Activated T-helper 1 cell treated with anti-CD3 and anti-CD28 coated beads, Interleukin-2, amount 50 U/mL, for 16 hours (primary cell): ENCODE measurements around the gene CTDSP2.
"Not testable (repeated sequence)": the region's sequence is repeated elsewhere in the genome, so short reads cannot be mapped to it uniquely, and the experiment has no call there.

Experiments used
- DNase-seq, 2 donors: peaks; one replicate each; pipeline ENCODE4 v3.0.0-alpha.2; 2020; ENCODE audit warnings: low read depth in 1 of 2, low spot score in 1 of 2

The CTDSP2 gene, protein sequence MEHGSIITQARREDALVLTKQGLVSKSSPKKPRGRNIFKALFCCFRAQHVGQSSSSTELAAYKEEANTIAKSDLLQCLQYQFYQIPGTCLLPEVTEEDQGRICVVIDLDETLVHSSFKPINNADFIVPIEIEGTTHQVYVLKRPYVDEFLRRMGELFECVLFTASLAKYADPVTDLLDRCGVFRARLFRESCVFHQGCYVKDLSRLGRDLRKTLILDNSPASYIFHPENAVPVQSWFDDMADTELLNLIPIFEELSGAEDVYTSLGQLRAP

DNA sequence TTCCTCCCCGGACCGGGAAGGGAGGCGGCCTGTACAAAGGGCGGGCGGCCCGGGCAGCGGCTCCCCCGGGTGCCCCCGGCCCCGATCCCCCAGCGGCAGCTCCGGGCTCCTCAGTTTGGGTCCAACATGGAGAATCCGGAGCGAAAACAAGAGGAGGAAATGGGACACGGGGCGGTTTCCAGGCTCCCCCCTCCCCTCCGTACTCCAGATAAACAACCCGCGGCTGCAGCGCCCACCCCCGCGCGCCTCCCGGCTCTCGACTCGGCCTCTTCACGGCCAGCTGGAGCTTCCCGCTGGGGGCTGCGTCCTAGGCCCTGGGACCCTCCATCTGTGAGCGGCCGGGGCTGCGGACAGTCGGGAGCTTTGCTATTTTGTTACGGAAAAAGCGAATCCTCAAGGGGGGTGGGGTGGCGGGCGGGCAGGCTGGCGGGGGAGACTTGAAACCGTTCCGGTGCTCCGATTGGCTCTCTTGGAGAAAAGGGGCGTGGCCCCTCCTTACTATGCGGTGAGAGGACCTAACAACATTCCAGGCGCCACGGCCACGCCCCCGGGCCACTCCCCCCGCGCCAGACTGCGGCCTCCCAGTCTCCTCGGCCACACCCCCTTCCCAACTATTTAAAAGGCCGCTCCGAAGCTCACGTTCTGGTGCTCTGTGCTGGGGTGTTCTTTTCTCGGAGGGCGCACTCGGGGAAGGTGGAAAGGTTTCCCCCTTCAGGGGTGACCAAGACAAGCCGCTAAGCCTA lies at the start of gene CTDSP2:
CTDSP2 (minus strand) TSS at position 153 of the 743 bp plus-strand sequence. CDS start 294 bp downstream, outside the sequence.
- peak; percentile 76 to 81 for DNase-seq

DNA sequence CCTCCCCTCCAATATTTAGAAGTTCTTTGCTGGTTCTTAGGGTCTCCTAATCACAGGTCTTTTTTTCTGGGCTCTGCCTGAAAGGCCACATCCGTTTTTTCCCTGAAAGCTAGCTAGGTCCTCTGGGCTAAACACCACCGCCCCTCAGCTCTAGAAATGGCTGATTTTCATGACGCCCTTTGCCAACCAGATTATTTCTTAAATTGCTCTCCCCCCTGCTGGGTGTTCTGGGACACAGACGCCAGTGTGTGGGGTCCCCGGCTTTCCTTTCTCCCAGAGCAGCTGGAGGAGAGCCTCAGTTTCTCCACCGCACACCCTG lies 49.5 kb upstream of the CTDSP2 start:
- no peak for DNase-seq

GRCh38 chr12:57895389-57896114 lies 49.0 kb upstream of the CTDSP2 start:
- no peak for DNase-seq

DNA sequence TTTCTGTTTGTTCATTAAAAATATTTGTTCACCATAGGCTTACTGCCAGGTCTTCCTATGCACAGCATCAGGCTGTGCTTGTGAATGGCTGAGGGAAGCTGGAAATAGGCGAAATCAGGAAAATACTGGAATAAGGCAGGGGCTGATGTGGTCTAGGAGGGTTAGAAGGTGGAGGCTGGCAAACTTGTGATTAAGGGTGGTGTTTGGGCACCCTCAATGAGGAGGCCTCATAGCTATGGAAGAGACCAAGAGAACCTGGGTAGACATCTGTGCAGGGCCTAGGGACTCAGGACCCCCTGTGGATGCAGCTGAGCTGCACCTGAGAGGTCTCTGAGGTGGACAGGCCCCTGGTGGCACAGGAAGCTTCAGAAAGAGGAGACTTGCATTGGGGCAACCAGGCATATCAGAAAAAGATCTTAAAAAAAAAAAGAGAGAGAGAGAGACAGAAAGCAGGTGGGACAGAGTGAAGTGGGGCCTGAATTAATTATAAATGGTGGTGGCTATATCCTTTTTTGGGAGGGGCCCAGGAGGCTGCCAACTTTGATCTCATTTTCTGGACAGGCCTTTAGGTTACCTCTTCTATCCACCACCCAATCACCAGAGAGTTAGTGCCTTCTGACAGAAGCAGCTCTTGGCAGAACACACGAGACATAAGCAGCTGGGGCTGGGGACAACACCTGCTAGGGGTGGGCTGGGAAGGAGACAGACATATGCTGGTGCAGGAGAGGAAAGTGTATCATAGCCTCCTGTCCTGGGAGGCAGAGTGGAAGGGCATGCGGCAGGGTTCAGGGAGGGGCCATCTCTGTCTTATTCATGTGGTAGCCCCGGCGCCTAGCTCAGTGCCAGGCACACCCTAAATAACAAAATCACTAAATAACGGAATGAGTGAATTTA lies 48.1 kb upstream of the CTDSP2 start:
- DNase-seq, result no peak

GRCh38 chr12:57893431-57894353 lies 47.2 kb upstream of the CTDSP2 start:
- DNase-seq, result no peak

DNA sequence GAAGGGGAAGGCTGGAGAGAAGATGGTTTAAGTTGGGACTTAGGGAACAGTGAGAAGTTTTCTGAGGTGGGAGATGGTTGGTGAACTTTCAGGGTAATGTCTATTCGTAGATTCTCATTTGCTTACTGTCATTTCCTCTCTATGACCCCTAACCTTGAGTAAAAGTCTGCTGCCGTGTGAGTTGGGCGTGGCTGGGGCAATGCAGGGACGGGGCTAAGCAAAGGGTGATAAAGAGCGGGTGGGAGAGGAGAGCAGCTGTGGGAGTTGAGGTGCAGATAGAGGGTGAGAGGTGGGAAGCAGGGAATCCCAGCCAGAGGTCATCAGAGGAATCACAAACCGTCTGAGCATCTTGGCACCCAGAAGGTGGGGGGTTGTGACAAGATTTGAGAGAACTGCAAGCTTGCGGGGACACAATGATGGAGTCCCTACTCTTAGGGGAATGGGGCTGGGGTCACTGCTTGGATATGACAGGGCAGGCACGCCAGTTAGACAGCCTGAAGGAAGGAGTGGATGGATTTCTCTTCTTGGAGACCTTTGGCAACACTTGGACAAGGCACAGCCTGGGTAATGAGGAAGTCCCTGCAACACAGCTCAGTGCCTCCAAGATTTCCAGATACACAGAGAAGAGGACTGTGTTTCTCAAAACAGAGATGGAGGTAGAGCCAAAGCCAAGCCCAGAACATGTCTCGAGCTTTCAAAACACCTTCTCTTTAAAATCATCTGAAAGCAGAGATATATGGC lies 45.9 kb upstream of the CTDSP2 start:
- DNase-seq, result no peak

DNA sequence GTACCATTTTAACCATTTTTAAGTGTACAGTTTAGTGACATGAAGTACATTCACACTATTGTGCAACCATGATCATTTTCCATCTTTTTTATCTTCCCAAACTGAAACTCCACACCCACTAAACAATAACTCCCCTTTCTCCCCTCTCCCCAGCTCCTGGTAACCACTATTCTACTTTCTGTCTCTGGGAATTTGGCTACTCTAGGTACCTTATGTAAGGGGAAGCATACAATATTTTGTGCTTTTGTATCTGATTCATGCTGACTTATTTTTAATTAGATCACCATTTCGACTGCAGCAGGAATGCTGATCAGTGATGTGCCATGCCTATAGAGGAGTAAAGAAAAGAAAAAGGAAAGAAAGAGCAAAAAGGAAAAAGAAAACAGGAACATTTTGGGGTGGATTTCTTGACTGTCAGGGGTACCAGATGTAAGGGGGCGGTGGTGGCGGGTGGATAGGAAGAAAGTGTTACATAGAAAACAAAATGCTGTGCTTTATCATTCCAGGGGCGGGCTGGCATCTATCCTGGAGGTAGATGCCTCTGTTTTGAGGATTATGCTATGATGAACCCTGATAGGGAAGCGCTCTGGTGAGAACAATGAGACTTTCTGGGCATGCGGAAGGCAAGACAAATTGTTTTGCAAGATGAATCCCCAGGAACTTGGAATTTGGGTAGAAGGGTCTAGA lies 45.2 kb upstream of the CTDSP2 start:
- no peak for DNase-seq

GRCh38 chr12:57890191-57891115 lies 43.9 kb upstream of the CTDSP2 start:
- DNase-seq, result no peak

GRCh38 chr12:57889500-57889989 lies 43.0 kb upstream of the CTDSP2 start:
- no peak for DNase-seq

GRCh38 chr12:57888409-57889157 lies 42.1 kb upstream of the CTDSP2 start:
- DNase-seq, result no peak

GRCh38 chr12:57887631-57888408 lies 41.3 kb upstream of the CTDSP2 start:
- DNase-seq, result no peak

DNA sequence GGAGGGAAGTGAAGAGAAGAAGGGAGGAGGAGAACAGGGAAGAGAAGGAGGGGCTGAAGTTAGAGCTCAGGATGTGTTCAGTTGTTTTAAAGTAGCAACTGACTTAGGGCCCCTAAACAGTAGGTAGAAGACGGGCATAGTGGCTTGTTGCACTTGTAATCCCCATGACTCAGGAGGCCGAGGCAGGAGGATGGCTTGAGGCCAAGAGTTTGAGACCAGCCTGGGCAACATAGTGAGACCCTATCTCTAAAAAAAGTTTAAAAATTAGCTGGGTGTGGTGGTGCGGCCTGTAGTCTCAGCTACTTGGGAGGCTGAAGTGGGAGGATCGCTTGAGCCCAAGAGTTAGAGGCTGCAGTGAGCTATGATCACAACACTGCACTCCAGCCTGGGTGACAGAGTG lies 40.4 kb upstream of the CTDSP2 start:
- not testable (repeated sequence) for DNase-seq

DNA sequence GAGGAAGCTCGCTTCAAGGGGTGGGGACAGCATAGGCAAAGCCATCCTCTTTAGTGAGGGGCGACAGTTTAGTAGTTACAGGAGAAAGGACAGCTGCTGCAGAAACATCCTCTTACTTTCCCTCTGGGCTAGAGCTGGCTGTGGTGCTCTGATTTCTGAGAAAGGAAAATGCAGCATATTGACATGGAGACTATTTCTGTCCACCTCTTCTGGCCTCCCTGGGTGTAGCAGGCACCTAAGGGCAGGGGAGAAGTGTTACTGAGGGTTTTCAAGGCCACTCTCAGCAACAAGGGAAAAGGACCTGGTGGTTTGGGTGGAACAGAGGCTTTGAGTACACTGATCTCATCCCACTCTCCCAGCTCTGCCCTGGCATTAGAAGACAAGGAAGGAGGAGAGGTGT lies 40.0 kb upstream of the CTDSP2 start:
- DNase-seq, result no peak

GRCh38 chr12:57885207-57885606 lies 38.7 kb upstream of the CTDSP2 start:
- no peak for DNase-seq

DNA sequence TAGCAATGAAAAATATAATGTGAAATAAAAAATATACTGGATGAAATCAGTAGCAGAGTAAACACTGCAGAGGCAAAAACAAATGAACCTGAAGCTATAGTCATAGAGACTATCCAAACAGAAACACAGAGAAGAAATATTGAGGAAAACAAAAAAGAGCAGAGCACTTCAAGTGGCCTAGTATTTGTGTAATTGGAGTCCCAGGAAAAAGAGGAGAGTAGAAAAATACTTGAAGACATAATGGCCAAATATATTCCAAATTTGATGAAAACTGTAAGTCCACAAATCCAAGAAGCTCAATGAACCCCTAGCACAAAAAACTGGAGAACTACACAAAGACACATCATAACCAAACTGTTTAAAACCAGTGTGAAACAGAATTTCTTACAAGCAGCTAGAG lies 37.2 kb upstream of the CTDSP2 start:
- no peak for DNase-seq

DNA sequence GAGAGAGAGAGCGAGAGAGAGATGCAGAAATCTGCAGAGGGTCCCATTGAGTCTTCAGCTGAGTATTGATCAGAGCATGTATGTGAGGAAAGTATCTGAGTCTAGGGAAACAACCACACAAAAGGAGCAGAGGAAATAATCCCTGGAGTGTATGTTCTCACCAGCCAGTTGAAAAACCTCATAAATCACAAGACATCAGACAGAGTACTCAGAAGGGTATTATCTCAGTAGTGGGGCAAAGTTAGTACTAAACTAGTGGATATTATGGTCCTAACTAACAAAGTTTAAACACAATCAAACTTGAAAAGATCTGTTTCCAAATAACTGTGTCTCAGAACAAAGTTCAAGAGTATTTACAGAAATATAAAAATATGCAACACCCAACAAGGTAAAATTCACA lies 36.5 kb upstream of the CTDSP2 start:
- DNase-seq, result no peak
